ENCODE data around the gene CDH6. TPM values are rescaled to one million over a fixed set of nuclear protein-coding genes. Genes with fewer than 3 reads are reported as not detected.

Gene CDH6
- 10 to 100 TPM in 1 of 2 donors, 1 to 10 TPM in 1; 3.2 to 15.9 TPM for total RNA-seq

DNA sequence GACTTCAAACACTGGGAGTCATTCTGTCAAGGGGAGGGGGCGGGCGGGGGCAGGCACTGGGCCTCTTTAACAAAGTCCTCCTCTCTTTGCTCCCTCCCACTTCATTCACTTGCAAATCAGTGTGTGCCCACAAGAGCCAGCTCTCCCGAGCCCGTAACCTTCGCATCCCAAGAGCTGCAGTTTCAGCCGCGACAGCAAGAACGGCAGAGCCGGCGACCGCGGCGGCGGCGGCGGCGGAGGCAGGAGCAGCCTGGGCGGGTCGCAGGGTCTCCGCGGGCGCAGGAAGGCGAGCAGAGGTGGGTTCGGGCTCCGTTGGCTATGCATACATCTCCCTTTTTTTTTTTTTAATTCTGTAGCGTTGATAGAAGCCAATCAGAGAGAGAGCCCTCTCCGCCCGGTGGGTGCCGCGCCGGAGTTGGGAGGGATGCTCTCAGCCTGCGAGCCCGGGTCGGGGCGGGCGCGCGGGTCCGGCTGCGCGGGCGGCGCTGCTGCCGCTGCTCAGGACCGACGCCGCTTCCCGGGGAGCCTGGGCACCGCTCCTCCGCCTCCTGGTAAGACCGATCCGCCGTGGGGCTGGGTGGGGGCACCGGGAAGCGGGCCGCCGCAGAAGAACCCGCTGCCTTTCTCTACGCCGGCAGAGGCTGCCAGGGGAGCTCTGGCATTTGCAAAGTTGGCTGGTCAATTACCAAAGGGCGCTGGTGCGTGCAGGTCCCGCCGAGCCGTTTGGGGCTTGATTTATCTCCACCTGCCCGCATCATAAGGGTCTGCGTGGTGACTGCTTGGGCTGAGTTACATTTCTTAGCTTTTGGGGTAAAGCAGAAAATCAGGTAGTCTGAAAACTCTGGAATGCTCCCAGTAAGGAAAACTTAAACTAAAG, at the start of gene CDH6:
TSS of gene CDH6 (plus strand) at position 96 of the 877 bp plus-strand sequence. CDS start 73,788 bp downstream, outside the sequence.
- no peaks in the 10 kb centered on the region for H3K9me3 ChIP-seq
- H3K27ac ChIP-seq: peak within 1 kb of the TSS in 1 of 2 donors; percentile 51
- DNase-seq (ENCODE audit: low spot score): no peak
- TF ChIP-seq, protein P1, sequence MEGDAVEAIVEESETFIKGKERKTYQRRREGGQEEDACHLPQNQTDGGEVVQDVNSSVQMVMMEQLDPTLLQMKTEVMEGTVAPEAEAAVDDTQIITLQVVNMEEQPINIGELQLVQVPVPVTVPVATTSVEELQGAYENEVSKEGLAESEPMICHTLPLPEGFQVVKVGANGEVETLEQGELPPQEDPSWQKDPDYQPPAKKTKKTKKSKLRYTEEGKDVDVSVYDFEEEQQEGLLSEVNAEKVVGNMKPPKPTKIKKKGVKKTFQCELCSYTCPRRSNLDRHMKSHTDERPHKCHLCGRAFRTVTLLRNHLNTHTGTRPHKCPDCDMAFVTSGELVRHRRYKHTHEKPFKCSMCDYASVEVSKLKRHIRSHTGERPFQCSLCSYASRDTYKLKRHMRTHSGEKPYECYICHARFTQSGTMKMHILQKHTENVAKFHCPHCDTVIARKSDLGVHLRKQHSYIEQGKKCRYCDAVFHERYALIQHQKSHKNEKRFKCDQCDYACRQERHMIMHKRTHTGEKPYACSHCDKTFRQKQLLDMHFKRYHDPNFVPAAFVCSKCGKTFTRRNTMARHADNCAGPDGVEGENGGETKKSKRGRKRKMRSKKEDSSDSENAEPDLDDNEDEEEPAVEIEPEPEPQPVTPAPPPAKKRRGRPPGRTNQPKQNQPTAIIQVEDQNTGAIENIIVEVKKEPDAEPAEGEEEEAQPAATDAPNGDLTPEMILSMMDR (IDR thresholded peaks at IDR 0.05): no peak
- peaks cover 2 to 26% of the 10 kb centered on the region in 2 donors for H3K4me1 ChIP-seq (ENCODE audit: control insufficient read depth in 1 of 2, low read depth in 2 of 2)
- peak within 1 kb of the TSS; percentile 79 for H3K4me3 ChIP-seq
- no peaks in the 10 kb centered on the region for H3K36me3 ChIP-seq
- no peaks in the 10 kb centered on the region for H3K27me3 ChIP-seq (replicated peaks; ENCODE audit: insufficient read depth)
- ATAC-seq (ENCODE audit: insufficient number of reproducible peaks, low FRiP score, low read depth): no peak

DNA sequence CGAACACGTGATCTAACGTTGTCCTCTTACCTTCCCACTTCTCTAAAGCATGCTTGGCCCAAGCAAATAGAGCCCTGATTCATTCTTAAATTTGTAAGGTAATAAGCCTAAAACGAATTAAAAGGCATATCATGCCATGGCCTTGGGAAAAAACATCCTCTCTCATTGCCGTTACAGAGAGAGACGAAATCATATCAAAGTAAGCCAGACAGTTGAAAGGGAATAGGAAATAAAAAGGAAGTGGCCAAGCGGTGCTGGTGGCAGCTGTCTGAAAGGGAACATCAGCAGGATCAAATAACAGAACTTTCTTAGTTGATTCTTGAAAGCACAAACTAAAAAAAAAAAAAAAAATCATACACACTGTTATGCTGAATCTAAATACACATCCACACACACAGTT, 49.1 kb upstream of the CDH6 start:
- no peak overlapping the region for H3K27ac ChIP-seq

DNA sequence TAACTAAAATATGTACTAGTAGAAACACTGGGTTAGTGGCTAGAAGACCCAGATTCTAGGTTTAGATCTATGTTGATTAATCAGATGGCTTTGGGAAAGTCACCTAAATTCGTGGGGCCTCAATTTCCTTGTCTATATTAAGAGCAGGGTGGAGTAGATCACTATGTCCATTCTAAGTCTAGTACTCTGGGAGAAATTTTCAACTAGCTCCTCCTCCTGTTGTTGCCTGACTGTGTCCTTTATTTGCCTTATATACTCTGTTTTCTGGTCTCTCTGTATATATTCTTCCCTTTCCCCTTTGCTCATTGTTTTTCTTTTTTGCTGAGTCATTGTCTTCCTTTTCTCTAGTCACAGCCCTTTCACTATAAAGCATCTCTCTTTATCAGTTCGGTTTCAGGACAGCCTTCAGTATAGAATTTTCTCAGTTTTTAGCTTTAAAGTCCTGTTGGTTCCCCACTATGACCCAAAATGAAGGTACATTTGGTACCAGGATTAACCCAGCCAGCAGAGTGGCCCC, 44.5 kb upstream of the CDH6 start:
- H3K36me3 ChIP-seq: no peaks in the 10 kb centered on the region
- no peak overlapping the region for H3K27ac ChIP-seq
- H3K4me3 ChIP-seq: no peak overlapping the region
- no peak for ATAC-seq (ENCODE audit: insufficient number of reproducible peaks, low FRiP score, low read depth)
- H3K27me3 ChIP-seq (replicated peaks; ENCODE audit: insufficient read depth): no peaks in the 10 kb centered on the region
- H3K9me3 ChIP-seq: no peaks in the 10 kb centered on the region
- DNase-seq (ENCODE audit: low spot score): no peak
- H3K4me1 ChIP-seq (ENCODE audit: control insufficient read depth in 1 of 2, low read depth in 2 of 2): no peaks in the 10 kb centered on the region
- TF ChIP-seq, protein P1 (IDR thresholded peaks at IDR 0.05): no peak

More for the DNA sequence above, 49.1 kb upstream of the CDH6 start:
- TF ChIP-seq, protein P1 (IDR thresholded peaks at IDR 0.05): no peak
- no peaks in the 10 kb centered on the region for H3K27me3 ChIP-seq (replicated peaks; ENCODE audit: insufficient read depth)
- no peak for DNase-seq (ENCODE audit: low spot score)
- H3K36me3 ChIP-seq: no peaks in the 10 kb centered on the region
- no peaks in the 10 kb centered on the region for H3K9me3 ChIP-seq
- H3K4me3 ChIP-seq: no peak overlapping the region
- no peaks in the 10 kb centered on the region for H3K4me1 ChIP-seq (ENCODE audit: control insufficient read depth in 1 of 2, low read depth in 2 of 2)
- ATAC-seq (ENCODE audit: insufficient number of reproducible peaks, low FRiP score, low read depth): no peak

DNA sequence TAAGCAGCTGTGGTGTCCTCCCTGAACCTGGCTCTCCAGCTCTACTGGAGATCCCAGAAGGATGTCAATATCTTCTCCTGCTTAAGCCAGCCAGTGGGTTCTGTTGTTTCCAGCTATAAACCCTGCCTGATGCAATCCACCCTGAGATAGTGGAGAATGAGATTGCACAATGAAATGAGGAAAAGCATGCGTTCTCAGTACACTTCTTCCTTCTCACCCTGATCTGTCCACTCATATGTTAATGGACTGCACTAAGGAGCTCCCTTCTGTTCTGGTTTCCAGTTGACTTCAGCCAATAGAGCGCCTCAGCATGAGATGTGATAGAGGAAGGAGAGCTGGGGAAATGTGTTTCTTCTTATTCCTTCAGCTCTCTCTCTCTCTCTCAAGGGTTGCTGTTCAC, 40.0 kb upstream of the CDH6 start:
- H3K36me3 ChIP-seq: no peaks in the 10 kb centered on the region
- H3K27me3 ChIP-seq (replicated peaks; ENCODE audit: insufficient read depth): no peaks in the 10 kb centered on the region
- DNase-seq (ENCODE audit: low spot score): no peak
- H3K4me3 ChIP-seq: no peak overlapping the region
- ATAC-seq (ENCODE audit: insufficient number of reproducible peaks, low FRiP score, low read depth): no peak
- H3K4me1 ChIP-seq (ENCODE audit: control insufficient read depth in 1 of 2, low read depth in 2 of 2): no peaks in the 10 kb centered on the region
- TF ChIP-seq, protein P1 (IDR thresholded peaks at IDR 0.05): no peak
- H3K27ac ChIP-seq: no peak overlapping the region
- H3K9me3 ChIP-seq: no peaks in the 10 kb centered on the region

DNA sequence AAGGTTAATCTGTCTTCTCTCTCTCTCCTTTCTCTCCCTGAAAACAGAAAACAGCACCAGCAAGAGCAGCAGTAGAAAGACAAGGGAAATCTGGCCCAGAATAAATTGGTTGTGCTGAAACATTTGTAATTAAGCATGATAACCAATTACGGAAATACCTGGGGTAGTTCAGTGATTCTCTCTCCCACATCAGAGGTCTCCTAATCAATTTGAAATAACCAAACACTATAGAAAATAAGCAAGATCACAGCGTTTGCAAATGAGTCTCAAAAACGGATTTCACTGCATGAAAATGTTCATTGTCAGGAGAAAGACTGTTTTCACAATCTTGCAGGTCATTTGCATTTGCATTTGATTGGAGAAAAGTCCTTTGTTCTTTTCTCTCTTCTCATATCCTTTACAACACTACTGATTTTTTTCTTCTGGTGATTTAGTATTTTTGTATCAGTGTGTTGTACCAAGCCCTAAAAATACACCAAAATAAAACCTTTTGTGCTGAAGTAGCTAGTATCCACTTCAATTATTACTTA, 36.8 kb upstream of the CDH6 start:
- Histone ChIP-seq H3K27me3 (replicated peaks; ENCODE audit: insufficient read depth) (no peaks in the 10 kb centered on the region), H3K9me3 (no peaks in the 10 kb centered on the region), H3K4me3 (no peak overlapping the region), H3K36me3 (no peaks in the 10 kb centered on the region), H3K27ac (no peak overlapping the region), H3K4me1 (ENCODE audit: control insufficient read depth in 1 of 2, low read depth in 2 of 2) (peaks cover 3 to 5% of the 10 kb centered on the region in 2 donors)
- ATAC-seq (ENCODE audit: insufficient number of reproducible peaks, low FRiP score, low read depth) (no peak), DNase-seq (ENCODE audit: low spot score) (no peak)
- TF ChIP-seq, protein P1 (IDR thresholded peaks at IDR 0.05): no peak

Measured in thoracic aorta (tissue), 2 donors.